ENCODE data around the gene AP1AR.
"Not testable (repeated sequence)": the region's sequence is repeated elsewhere in the genome, so short reads cannot be mapped to it uniquely, and the experiment has no call there.

Gene AP1AR

DNA sequence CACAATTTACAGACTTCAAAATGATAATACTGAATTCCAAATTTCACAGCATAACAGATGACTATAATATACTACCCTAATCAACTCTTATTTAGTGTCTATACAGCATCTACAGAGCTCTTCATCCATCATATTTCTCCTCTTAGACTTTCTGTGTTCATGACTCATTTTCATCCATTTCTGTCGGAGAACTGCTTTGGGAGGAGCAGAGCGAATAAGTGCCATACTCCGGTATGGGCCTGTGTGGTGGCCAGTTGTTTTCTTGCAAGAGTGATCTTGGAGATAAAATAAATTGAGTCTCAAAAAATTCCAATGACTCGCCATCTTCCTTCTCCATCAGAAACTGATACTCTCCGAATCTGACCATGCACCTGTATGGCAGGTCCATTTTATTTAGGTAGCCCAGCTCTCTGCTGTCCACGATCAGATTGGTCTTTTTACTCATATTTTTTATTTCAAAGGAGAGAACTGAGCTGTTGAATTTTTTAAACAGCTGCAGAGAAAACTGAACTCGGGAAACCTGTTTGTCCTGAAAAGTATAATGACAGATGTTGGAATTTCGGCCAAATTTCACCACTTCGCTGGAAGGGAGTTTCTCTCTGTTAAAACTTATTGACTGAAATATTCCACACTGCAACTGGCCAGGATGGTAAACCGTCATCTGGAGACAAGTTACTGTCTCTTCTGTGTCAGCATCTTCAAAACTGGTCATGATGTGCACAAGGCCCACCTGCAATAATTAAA, 46.3 kb downstream of the AP1AR start:
- no peak for DNase-seq (ENCODE audit: low read depth in 1 of 2, low spot score in 1 of 2)

DNA sequence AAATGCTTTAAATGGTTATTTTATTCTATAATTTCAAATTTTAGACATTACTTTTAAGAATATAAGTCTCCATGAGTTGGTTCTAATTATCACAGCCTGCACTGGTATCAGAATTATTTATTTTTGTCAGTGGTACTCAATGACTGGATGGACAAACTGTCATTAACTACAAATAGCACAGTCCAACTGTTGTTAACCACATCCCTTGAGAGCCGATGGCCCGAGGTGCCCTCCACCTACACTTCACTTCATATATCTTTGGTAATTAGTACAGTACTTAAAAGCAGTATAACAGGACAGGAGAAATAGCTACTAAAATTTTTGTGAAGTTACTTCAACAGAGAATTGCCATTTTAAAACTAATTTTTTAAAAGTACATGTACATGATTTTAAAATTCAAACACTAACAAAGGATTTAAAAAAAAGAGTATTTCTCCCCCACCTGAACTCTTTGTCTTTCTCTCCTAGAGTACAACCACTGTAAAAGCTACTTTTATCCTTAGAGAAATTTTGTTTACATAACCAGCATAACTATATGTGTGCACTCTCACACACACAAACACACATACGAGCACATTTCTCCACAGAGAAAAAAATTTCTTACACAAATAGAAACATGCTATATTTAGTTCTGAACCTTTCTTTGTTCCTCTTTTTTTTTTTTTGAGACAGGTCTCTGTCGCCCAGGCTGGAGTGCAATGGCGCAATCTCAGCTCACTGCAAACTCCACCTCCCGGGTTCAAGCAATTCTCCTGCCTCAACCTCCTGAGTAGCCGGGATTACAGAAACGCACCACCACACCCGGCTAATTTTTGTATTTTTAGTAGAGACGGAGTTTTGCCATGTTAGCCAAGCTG, 47.7 kb downstream of the AP1AR start:
- DNase-seq (ENCODE audit: low read depth in 1 of 2, low spot score in 1 of 2) = no peak

DNA sequence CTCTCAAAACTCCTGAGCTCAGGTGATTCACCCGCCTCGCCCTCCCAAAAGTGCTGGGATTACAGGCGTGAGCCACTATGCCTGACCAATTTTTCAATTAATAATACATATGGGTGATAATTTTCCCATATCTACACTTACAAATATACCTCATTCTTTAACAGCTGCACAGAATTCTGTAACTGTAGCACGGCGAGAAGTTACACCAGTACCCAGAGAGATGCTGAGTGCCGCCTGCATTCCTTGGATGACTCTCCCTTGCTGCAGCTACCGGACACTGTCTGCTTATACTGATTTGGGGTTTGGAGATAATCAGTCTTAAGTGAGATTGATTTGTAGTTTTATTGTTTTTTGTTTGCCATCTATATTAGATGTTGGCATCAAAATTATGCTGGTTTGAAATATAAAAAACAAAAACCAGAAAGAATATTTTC, 48.3 kb downstream of the AP1AR start:
- no peak for DNase-seq (ENCODE audit: low read depth in 1 of 2, low spot score in 1 of 2)

DNA sequence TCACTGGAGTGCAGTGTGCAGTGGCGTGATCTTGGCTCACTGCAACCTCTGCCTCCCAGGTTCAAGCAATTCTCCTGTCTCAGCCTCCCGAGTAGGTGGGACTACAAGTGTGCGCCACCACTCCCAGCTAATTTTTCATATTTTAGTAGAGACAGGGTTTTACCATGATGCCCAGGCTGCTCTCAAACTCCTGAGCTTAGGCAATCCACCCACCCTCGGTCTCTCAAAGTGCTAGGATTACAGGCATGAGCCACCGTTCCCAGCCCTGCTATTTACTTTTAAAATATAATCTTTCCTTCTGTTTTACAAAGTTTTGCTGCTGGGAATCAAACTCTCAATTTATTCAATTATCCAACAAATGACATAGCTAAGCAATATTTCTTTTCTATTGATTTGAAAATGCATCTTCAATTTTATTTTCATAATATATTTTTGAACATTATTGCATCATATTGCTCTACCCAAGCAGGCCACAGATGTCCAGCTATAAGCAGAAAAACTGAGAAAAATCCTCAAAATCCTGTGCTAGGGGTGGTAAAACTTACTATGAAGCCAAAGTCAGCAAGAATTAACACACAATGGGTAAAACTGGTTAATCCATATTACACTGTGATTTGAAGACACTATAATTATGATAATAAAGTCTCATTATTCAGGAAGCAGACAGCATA, 48.9 kb downstream of the AP1AR start:
- DNase-seq (ENCODE audit: low read depth in 1 of 2, low spot score in 1 of 2) = no peak

DNA sequence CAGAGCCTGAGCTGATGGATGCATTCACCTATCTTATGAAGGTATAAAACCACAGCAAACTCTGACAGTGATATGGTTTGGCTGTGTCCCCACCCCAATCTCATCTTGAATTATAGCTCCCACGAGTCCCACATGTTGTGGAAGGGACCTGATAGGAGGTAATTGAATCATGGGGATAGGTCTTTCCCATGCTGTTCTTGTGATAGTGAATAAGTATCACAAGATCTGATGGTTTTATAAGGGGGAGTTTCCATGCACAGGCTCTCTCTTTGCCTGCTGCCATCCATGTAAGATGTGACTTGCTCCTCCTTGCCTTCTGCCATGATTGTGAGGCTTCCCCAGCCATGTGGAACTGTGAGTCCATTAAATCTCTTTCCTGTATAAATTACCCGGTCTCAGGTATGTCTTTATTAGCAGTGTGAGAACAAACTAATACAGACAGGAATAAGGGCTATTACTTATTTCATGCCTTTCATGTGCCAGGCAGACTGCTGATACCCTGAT, 50.4 kb downstream of the AP1AR start:
- DNase-seq (ENCODE audit: low read depth in 1 of 2, low spot score in 1 of 2) = not testable (repeated sequence)

DNA sequence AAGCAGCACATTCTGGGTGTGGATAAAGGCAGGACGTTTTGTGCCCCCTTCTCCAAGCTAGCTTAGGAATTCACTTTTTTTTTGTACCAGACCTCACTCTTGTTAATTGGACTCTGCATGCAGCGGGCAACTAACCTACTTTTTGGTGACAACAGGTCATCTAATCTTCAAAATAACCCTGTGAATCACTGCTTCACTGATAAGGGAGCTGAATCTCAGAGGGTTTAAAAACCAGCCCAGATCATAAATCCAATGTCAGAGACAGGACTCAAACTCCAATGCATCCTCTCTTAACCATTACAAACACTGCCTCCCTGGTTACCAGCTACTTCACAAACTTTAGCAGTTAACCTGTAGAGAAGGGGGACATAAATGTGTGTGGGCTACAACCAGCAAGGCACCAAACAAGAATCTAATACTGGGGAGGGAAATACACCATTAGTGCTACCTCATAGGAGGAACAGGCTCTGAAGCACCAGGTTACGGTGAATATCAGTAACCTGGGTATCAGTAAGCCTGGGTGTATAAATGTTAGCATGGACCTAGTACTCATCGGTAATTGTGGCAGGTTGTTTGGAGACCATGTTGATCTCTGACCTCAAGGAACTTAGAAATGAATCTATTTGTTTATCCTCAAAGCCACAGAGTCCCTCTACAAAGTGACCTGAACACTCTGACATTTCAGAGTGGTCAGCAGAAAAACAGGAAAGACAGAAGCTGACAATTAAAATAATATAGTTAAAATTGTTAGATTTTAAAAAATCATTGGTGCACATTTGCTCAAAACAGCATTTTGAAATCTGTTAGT, 51.5 kb downstream of the AP1AR start:
- DNase-seq (ENCODE audit: low read depth in 1 of 2, low spot score in 1 of 2) = no peak

DNA sequence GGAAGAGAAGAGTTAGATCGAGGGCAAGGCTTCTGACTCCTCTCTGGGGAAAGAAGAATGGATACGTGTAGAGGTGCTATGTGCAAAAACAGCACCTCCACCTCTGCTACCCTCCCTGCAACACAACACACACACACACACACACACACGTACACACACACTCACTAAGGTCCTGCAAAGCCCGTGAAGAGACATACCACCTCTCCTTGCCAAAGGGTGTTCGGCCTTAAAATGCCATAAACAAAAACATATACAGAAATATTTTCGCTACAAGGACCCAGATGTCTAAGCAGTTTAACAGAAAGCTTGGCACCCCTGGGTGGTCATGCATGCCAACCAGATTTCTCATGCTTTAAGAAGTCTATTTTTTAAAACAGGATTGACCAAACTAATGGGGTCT, 52.6 kb downstream of the AP1AR start:
- DNase-seq (ENCODE audit: low read depth in 1 of 2, low spot score in 1 of 2) = no peak

DNA sequence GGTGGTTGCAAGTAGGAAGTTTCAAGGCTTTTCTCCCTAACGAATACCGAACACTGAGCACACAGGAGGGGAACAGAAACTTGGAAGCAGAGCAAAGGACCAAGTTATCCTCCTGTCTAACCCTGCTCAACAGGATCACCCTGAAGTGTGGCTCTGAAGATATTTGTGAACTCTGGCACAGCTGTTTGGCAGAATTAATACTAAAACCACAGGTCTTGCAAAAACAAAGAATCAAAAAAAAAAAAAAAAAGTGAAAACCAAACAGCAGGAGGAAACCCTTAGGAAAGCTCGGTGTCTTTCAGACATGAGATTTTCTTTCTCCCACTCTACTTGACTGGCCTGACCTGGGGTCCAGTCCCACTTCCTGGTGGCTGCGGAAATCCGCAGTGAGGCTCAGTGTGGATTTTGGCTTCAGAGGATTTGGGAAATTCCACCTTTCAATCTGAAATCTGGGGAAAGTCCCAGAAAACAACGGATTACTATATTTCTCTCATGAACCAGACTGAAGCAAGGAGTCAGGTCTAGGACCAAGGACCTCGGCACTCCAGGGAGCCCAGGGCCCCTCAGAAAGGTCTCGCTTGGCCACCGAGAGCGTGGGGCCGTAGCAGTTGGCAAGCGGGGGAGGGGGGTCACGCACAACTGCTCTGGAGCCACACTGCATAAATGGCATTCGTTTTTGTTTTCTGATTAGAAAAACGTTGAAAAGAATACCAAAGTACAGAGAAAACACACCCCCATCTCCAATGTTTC, 53.2 kb downstream of the AP1AR start:
- DNase-seq (ENCODE audit: low read depth in 1 of 2, low spot score in 1 of 2) = no peak

DNA sequence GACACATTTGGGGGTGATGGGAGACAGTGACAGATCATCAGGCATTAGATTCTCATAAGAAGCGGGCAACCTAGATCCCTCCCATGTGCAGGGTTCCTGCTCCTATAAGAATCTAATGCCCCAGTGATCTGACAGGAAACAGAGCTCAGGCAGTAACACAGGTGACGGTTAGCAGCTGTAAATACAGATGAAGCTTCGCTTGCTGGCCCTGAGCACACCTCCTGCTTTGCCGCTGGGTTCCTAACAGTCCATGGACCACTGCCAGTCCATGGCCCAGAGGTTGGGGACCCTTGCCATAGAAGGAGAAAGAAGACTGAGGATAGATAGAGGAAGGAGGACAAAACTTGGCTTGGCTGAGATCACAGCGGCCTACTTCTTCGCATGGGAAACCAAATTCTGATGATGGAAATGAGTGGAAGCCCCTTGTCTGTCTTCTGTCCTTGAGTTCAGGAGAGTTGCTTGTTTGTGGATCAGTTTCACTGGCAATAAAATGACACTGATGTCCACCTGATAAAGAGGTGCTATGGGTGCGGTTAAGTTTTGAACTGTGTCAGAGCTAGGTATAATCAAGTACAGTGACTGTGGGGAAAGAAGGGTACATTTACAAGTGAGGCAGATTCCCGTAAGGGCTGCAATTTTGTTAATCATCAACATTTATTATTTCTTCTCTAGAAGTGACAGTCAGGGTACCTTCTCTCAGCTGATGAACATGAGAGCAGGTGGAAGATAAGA, 55.8 kb downstream of the AP1AR start:
- DNase-seq (ENCODE audit: low read depth in 1 of 2, low spot score in 1 of 2) = no peak

DNA sequence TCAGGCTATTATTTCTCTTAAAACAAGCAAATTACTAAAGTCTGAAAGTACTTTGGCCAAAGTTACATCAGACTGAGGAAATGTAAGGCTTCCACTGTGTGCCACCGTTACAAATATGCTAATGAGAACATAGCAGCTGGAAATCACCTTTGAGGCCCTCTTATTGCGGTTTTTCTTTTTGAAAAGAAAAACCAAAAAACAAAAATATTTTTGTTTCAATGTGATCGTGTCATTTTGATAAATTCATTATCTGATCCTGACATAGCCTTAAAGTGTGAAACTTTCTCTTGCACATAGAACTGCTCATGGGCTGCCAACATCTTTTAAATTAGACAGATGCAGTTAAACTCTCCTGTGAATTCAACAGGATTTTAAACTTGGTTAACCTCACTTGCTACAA, 56.9 kb downstream of the AP1AR start:
- no peak for DNase-seq (ENCODE audit: low read depth in 1 of 2, low spot score in 1 of 2)

DNA sequence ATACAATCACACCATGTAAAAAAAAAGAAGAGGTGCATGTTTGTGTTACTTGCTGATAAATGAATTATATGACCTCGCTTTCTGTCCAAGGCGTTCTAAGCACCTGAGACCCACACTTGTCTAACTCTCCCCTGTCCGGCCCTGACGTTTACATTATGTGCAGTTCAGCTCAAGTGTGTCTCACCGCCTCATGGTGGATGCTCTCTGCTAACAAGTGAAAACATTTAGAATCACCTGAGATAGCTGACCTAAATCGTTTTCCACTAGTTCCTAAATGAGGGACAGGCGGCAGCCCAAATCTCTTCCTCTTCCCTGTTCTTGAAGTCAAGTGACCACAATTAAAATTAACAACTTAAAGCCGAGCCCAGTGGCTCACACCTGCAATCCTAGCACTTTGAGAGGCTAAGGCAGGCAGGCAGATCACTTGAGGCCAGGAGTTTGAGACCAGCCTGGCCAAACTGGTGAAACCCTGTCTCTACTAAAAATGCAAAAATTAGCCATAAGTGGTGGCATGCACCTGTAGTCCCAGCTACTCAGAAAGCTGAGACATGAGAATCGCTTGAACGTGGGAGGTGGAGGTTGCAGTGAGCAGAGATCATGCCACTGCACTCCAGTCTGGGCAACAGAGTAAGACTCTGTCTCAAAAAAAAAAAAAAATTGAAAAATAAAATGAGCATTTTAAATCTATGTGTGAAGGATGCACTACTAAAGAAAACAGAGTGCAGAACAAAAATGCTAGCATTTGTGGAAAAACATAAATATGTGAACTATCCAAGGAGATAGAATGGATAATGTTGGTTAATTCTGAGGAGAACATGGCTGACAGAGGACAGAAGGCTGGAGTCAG, 58.0 kb downstream of the AP1AR start:
- no peak for DNase-seq (ENCODE audit: low read depth in 1 of 2, low spot score in 1 of 2)

DNA sequence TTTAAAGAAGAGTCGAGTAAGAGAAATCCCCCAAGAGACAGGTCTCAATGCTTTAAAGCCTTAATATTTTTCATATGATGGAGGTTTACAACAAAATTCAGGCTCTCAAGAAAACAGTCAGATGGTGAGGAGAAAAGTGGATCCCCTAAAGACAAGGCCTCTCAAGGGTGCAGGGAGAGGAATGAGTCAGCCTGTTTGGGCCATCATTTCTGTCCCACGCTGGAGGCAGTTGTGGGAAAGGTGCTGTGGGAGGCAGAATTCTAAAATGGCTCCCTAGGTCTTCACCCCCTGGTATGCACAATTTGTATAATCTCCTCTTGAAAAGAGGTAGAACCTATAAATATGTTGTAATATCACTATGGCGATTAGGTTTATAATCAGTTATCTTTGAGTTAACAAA, 58.8 kb downstream of the AP1AR start:
- DNase-seq (ENCODE audit: low read depth in 1 of 2, low spot score in 1 of 2) = no peak

DNA sequence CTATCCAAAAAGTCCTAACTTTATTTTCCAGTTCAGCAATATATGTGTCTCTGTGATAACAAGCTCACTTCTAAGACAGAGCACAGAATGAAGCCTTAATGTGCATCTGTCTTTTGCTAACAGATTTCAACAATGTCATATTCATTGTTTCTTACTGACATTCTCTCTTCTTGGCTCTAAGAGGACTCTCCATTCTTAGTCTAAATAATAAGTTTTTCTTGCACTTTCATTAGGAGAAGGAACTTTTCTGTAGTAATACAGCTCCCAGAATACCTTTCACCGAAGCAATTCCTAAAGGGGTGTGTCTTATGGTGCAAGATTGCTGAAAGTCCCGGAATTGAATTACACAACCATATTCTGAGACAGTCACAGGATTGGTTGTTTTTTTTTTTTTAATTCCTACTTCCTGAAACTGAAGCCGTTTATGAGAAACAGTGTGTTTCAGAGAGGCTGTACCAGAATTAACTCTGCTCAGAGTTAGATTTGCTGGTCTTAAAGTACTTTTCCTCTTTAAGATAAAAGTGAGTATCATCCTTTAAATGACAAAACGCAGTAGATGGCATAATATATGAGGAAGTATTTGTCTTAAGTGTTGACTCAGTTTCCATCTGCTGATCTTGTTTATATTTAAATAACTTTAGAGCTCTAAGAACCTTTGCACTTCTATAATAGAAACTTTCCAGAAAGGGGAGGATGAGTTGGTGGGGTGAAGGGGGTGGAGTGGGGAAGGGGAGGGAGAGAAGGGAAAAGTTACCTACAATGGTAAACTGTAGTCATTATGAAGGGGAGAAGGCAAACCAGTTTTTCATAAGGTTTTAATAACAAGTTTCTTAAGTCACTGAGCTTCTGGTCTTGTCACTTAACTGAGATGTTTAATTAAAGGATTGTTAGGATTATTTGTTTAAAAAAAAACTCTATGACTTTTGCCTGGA, 65.6 kb downstream of the AP1AR start, which contains the start of gene ALPK1:
Gene ALPK1, plus strand, starts transcription at position 421 of the 932 bp plus-strand sequence.
- no peak for DNase-seq (ENCODE audit: low read depth in 1 of 2, low spot score in 1 of 2)

DNA sequence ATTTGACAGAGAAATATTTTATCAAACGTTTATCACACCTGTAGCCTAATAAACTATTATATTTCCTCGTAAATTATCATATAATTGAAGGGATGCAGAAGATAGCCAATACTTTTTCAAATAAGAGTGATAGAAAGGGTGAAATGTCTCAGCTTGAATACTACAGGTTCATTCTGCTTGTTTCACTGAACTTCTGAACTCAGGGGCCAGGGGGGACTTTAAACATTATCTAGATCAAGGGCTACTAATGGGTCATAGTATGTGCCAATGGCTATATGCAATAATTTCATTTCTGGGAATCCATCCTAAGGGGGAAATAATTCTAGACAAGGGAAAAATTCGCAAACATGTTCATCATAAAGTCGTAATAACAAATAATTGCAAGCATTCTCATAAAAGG, 68.1 kb downstream of the AP1AR start:
- DNase-seq (ENCODE audit: low read depth in 1 of 2, low spot score in 1 of 2) = no peak

DNA sequence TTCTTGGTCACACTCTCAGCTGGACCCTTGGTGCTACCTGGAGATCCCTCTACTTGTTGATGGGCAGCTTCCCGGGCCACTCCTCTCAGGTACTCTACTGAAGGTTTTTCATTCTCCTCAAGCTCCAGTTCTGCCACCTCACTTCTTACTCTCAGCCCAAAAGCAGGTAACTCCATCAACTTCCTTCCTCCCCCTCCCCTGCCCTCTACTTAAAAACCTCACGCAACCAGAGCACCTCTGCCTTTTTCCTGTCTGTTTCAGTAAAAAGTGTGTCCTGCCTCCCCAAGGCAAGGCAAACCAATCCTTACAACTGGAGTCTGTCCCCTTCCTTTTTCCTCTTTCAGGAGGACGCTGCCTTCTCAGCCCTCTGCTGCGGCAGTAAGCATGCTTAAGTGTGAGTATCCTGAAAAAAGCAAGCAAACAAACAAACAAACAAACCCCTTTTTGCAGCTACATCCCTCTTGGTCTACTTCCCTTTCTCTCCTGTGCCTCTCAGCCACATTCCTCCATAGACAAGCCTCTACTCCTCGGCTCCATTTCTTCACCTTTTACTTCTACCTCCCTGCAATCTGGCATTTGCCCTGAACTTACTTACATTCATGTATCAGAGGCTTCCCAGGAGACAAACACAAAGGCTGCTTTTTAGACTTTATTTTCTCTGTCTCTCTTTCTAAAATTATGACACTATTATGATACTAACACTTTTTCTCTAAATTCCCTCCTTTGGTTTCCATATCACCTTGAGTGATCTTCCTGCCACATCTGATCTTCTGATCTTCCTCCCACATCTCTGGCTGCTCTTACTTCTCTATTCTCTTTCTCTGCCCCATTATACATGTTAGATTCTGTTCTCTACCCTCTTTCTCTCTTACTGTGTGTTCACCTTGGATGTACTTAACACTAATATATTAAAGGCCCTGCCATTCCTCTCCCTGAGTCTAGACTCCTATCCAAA, 71.0 kb downstream of the AP1AR start:
- DNase-seq (ENCODE audit: low read depth in 1 of 2, low spot score in 1 of 2) = no peak

DNA sequence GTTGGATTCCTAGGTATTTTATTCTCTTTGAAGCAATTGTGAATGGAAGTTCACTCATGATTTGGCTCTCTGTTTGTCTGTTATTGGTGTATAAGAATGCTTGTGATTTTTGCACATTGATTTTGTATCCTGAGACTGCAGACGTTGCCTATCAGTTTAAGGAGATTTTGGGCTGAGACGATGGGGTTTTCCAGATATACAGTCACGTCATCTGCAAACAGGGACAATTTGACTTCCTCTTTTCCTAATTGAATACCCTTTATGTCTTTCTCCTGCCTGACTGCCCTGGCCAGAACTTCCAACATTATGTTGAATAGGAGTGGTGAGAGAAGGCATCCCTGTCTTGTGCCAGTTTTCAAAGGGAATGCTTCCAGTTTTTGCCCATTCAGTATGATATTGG, 73.9 kb downstream of the AP1AR start:
- not testable (repeated sequence) for DNase-seq (ENCODE audit: low read depth in 1 of 2, low spot score in 1 of 2)
